IPS DF 4.7 (cell line): ENCODE data around the gene ERICH6.
"Not testable (repeated sequence)": the region's sequence is repeated elsewhere in the genome, so short reads cannot be mapped to it uniquely, and the experiment has no call there.

Experiments
- DNase-seq: peaks from one replicate; pipeline ENCODE4 v3.0.0-alpha.2; 2013; ENCODE audit warnings: low spot score; ENCODE audit errors: extremely low read depth

The ERICH6 gene

DNA sequence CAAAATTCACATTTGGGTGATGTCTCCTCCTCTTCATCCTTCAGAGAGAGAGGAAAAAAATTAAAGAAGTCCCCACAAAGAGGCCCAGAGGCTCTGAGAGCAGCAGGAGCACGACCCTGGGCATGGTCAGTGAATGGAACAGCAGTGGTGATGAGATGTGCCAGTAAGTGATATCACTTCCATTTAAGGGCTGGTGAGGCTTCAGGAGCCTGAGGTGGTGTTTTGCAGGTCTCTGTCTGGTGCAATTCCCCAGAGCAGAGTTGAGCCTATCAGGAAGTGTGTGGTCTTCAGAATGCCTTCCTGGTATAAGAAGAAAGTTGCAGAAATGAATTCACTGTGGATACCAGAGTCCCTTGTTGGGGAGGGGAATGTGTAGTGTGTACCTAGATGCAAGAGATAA, 21.4 kb downstream of the ERICH6 start:
- no peak for DNase-seq

DNA sequence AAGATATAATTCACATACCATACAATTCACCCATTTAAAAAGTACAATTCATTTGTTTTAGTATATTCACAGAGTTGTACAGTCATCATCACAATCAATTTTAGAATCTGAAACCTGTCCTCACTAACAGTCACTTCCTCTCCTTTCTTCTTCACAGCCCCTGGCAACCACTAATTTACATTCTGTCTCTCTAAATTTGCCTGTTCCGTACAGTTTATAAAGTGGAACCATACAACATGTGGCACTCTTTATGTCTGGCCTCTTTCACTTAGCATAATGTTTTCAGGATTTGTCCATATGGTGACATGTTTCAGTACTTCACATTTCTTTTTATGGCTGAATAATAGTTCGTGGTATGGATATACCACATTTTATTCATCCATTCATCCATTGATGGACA, 22.7 kb downstream of the ERICH6 start:
- no peak for DNase-seq

DNA sequence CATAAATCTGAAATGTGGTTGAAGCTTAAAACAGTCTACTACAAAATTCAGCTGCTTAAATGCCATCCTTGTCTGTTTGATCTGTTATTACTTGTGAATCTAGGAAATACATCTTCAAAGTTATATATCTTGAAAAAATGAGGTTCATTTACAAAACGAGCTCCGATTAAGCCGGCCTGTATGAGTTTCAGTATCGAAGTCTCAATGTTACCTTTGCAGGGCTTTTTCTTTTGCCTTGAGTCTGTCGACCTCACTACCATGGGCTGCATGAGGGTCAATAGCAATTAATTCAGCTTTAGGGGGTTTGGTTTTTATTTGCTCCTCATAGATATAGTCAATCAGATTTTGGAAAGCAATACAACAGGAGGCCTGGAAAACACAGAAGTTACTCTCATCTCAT, 23.2 kb downstream of the ERICH6 start:
- no peak for DNase-seq

DNA sequence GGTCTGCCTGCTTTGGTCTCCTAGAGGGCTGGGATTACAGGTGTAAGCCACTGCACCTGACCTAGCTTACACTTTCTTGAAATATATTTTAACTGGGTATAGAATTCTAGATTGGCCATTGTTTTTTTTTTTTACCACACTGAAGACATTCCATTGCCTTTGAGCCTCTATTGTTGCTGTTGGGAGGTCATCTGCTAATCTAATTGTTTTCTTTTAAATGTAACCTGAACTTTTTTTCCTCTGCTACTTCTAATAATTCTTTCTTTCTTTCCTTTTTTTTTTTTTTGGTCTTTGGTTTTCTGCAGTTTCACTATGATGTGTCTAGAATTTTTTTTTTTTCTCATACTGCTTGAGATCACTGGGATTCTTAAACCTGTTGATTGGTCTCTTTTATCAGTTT, 28.1 kb downstream of the ERICH6 start:
- no peak for DNase-seq

DNA sequence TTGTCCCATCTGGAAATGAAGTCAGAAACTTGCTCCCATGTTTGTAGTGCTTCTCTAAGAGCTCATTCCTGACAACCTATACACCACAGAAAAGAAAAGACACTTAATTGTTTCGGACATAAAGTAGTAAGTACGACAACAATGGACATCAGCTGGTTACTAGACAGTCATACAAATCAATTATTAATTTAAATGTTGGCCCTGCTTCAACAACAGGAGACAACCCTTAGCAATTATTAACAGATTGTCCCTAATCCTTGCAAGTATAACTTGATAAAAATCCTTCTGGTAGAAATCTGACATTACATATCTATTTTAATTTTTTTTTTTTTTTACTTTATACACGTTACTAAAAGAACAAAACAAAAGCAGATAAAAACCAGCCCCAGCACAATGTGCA, 29.8 kb downstream of the ERICH6 start:
- DNase-seq = no peak

DNA sequence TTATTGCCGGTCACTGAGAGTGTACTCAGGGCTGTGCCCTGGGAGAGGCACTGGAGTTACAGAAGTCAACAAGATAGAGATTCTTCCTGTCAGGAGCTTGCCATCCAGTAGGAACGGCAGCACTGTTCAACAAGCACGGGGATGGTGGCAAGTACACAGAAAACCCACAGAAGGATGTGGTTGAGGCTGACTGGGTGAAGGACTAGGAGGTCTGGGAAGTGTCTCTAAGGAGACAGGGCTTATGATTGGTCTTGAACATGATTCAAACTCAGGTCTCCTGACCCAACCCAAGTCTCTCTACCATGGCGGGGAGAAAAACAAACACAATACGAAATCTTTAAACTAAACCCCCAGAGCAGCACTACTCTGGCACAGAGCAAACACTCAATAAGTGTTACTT, 37.6 kb downstream of the ERICH6 start:
- DNase-seq = no peak

DNA sequence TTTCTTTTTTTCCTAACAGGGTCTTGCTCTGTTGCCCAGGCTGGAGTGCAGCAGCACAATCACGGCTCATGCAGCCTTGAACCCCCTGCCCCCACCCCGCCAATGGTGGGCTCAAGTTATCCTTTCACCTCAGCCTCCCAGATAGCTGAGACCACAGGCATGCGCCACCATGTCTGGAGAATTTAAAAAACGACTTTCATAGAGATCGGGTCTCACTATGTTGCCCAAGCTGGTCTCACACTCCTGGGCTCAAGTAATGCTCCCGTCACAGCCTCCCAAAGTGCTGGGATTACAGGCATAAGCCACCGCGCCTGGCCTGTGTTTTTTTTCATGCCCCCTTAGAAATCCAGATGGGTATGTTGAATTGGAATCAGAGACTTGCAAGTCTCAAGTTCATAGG, 40.3 kb downstream of the ERICH6 start:
- DNase-seq = no peak

DNA sequence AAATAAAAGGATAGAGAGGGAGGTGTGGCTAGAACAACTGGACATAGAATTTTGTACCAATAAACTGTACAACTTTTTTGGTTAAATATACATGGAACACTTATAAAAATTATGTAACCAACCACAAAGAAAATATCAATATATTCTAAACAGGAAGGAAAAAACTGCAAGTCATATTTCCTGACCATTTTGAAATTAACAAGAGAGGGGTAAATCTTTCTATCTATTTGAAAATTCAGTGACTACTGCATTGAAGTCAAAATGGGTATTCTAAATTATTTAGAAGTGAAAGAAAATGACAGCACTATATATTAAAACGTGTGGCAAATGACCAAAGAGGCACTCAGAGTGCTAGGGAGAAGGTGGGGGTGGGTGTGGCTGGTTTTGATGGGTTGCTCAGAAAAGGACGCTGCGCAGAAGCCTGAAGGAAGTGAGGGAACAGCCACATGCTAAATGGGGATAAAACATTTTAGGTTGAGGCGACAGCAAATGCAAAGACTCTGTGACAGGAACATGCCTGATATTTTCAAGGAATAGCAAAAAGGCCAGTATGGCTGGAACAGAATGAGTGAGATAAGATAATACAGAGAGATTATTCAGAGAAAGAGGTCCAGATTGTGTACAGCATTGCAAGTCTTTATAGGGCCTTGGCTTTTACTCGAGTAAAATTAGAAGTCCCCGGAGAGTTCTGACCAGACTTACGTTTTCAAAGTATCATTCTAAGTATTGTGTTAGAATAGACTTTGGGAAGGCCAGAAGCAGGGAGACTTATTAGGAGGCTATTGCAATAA, 41.1 kb downstream of the ERICH6 start:
- no peak for DNase-seq

DNA sequence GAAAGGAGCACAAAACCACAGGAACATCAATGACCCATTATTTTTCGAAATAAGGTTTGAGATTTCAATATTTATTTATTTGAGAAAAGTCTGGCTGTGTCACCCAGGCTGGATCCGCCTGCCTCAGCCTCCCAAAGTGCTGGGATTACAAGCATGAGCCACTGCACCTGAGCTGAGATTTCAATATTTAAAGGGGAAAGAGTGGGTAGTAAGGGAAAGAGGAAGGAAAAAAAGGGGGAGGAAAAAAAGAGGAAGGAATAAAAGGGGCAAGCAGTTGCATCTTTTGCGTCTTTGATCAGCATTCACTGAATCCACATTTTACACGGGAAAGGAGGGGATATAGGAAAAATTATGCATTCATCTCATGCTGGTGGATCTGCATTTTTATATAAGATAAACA, 47.4 kb downstream of the ERICH6 start:
- DNase-seq = no peak

DNA sequence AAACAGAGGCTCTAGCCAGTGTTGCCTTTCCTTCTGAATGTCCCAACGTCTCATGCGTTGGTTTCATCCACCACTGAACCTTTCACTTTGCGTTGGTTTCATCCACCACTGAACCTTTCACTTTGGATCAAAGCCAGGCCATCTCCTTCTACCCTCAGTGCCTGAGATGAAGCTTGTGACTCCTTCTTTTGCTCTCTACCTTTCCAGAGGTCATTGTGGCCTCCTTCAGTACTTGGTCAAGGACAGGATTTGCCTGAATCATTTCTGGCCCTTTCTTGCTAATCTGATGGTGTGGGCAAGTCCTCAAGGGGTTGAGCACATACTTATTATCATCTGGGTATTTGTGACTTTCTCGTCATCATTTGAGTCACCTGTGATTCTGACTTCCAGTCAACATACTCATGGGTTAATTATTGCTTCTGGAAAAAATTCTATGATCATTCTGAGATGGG, 50.6 kb downstream of the ERICH6 start:
- no peak for DNase-seq

DNA sequence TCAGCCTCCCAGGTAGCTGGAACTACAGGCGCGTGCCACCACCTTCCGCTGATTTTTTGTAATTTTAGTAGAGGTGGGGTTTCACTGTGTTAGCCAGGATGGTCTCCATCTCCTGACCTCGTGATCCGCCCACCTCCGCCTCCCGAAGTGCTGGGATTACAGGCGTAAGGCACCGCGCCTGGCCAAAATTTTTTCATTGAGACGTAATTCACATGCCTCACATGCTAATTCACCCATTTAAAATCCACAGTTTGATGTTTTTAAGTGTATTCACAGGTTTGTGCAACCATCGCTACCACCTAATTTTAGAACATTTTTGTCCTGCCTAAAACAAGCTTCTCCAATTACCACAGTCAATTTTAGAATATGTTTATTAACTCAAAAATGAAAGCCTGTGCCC, 63.5 kb downstream of the ERICH6 start:
- DNase-seq = no peak

DNA sequence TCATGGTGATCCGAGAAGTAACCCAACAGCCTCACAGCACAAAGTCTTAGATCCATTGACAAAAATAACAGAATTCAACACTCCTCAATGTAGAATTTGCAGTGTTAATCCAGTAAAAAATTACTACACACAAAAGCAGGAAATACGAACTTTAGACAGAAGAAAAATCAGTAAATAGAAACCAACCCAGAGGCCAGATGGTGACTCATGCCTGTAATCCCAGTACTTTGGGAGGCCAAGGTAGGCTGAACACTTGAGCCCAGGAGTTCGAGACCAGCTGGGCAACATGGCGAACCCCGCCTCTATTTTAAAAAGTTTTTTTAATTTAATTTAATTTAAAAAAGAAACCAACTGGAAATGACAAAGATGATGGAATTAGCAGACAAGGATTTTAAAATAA, 64.5 kb downstream of the ERICH6 start:
- no peak for DNase-seq

DNA sequence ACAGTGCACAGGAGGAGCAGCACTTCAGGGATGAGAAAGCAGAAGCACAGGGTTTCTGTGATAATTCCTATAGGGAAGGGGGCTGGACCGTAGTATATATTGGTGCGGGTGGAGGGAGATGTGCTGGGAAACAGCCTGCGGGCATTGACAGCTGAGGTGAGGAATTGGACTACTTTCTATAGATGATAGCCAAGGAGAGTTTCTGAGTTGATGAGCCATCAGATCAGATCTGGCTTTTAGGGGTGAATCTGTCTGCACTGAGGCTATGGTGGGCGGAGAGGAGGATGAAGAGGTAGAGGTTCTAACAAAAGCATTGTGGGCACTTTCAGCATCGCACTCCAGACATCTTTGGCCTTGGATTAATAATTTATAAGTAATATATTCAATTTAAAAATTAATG, 67.5 kb downstream of the ERICH6 start:
- no peak for DNase-seq

DNA sequence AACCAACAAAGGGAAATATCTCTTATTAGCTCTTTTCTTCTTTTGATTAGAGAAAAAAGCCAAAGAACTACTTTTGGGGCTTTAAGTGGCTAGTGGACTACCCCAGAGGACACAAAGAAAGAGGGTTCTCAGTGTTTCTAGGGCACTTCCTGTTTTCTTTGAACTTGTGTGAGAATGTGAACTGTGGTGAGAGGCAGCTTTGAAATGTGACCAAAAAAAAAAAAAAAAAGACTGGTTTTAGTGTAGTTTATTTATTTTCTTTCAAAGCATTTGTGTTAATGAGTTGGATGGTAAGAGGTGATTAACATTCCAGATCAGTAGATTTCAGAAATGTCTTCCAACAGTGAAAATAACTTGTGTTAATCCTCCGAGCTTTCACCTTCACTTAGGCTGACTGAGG, 68.2 kb downstream of the ERICH6 start:
- DNase-seq = no peak

DNA sequence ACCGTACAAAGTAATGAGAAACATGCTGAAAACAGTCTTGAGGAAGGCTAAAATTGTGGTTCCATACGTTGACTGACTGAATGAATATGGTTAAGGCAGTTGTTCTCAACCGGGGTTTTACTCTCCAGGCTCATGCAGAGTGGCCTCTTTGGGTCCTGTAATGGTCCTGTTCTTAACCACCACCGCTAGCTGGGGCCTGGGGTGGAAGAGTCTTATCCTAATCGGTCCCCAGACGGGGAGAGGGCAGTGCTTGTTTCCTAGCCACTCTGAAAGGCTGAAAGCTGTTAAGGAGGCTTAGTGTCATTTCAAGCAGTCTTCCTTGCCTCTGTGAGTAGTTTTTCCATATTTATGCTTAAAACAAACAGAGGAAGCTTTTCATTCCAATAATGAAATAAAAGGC, 68.6 kb downstream of the ERICH6 start:
- DNase-seq = no peak

DNA sequence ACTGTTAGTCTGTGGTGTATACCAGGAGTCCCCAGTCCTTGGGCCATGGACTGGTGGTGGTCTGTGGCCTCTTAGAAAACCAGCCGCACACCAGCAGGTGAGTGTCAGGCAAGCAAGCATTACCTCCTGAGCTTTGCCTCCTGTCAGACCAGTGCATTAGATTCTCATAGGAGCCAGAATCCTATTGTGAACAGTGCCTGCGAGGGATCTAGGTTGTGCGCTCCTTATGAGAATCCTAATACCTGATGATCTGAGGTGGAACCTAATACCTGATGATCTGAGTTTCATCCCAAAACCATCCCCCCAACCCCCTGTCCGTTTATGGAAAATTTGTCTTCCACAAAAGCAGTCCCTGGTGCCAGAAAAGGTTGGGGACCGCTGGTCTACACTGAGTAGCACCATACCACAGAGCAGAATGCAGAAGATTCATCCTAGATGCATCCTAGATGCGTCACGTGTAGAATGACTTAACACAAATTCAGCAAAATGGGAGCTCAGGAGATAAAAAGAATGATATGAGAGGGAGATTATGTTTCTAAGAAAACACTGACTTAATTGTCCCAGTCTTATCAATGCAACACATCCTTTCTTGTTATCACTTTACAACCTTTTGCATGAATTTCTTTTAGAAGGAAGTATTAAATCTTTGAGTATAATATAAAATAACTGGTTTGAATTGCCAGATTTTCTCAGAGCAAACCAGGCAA, 72.1 kb downstream of the ERICH6 start:
- DNase-seq = no peak

DNA sequence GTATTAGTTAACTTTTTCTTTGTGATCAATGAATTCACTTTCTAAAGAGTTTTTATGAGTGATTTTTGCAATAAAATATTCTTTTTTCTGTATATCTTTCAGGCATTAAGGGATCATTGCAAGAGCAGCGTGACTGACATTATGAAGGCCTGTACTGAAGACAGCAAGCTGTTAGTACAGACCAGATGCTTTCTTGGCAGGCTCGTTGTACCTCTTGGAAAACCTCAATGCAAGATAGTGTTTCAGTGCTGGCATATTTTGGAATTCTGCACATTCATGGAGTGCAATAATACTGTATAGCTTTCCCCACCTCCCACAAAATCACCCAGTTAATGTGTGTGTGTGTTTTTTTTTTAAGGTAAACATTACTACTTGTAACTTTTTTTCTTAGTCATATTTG, 76.2 kb downstream of the ERICH6 start:
- DNase-seq = no peak

DNA sequence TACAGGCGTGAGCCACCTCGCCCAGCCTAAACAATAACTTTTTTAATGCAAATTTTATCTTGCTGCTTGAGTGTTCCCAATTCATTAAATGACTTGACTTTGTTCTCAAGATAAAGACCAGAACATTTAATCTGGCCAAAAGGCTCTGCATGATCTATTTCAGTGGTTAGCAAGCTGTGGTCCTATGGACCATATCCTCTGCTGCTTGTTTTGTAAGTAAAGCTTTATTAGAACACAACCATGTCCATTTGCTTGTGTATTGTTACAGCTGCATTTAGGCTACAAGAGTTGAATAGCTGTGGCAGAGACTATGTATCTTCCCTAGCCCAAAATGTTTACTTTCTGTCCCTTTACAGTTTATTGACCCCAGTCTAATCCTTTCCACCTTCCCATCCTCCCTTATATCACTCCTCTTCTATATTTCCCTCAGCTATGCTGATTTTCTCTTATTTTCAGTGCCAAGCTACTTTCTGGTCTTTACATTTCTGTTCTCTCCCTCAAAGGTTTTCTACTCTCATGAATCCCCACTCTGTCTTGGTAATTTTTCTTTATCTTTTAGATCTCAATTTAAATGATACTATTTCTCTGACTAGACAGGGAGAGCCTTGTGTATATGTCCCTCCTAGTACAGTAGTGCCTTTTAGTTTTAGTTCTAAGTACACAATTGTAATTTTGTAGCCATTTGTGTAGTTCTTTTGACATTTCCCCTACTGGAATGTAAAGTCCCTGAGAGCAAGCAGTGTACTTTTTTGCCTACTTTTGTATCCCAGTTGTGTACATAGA, 77.4 kb downstream of the ERICH6 start:
- no peak for DNase-seq

DNA sequence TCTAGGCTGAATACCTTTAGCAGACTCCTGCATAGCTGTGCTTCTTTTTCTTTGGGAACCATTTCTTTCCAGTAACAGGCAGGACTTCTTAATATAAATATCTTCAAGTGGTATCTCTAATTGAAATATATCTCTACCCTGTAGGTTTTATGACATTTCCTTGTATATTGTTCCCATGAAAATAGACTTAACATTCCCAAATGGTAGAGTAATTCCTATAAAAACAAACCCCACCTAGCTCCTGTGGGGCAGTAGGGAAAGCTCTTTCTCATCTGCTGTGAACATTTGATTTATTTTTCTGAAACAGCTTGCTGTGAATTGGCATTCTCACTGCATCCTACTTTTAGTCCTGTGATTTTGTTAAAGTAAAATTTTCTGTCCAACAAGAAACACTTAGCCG, 79.8 kb downstream of the ERICH6 start:
- no peak for DNase-seq

DNA sequence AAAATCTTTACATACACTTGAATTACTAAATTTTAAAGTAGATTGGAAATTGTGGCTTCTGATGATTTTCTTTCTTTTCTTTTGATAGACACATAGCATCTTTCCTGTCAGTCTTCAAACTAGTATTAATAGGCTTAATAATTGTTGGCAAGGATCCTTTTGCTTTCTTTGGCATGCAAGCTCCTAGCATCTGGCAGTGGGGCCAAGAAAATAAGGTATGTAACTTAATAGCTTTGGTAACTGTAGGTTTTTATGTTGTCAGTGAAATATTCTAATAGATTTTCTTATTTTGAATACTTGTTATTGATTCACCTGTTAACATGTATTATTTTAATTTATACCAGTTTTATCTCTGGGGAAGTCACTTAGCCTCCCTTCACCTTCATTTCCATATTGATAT, 80.8 kb downstream of the ERICH6 start:
- DNase-seq = not testable (repeated sequence)

DNA sequence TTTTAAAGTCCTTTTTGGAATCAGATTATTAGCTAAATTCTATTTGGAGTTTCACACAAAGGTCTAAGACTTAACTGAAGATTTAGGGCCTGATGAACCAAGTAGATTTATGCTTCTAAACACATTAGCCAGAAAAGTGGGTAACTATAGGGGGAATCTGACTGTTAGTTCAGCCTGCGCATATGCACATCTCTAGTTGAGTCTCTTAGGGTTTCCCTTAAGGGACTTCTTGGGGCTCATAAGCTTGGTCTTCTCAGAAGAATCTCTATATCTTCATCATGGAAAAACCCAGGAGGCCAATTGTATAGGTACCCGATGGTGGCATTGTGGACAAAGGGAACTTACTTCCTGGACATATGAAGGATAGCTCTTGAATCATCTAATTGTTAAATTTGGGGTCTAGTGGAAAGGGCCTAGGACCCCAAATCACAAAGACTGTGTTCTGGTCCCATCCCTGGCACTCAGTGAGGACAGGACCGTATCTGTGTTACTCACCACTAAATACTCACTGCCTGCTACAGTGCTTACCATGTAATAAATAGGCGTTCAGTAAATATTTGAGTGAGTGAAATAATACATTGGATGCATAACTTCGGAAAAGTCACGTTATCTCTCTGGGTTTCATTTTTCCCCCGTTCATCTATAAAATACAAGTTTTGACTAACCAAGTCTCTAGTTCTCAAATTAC, 83.6 kb downstream of the ERICH6 start:
- no peak for DNase-seq
